PC-3 (cell line): ENCODE results near the gene RAMP1. TPM values are rescaled to one million over a fixed set of nuclear protein-coding genes. Genes with fewer than 3 reads are reported as not detected.

ENCODE experiments used
- ATAC-seq: fragments of 200-7000 bp; cut with Tn5 transposase; 2 replicates; pipeline ENCODE4 v1.9.1; 2020; ENCODE audit warnings: mild to moderate bottlenecking, moderate library complexity
- BruUV-seq: library from RNA; stranded (reverse); fragments of 400-500 nt; replicated peaks from 2 replicates; lab custom pipeline; 2021; lab: Mats Ljungman, UMichigan
- CTCF ChIA-PET: fragments of 300-600 bp; sonication (Branson Sonifier 250); formaldehyde crosslinking; loops from one replicate; lab custom pipeline; 2022; ENCODE audit warnings: antibody characterized with exemption; lab: Charles Lee
- POLR2A ChIA-PET: fragments of 300-600 bp; sonication (Branson Sonifier 250); formaldehyde crosslinking; loops from one replicate; lab custom pipeline; 2022; ENCODE audit warnings: antibody characterized with exemption; ENCODE audit not compliant: unreplicated experiment; lab: Charles Lee
- DNase-seq: peaks from one replicate; pipeline ENCODE4 v3.0.0-alpha.2; 2015
- H2AFZ ChIP-seq: fragments of 300-600 bp; sonication (generic); 2 replicates; pipeline ENCODE4 v1.6.0; 2016; ENCODE audit warnings: antibody characterized with exemption, low read length
- H3F3A ChIP-seq: fragments of 300-600 bp; sonication (generic); one replicate; pipeline ENCODE4 v1.6.0; 2017; ENCODE audit warnings: antibody characterized with exemption, low read length, control low read depth, mild to moderate bottlenecking; ENCODE audit not compliant: unreplicated experiment
- H3K27ac ChIP-seq: fragments of 300-600 bp; sonication (generic); 2 replicates; pipeline ENCODE4 v1.5.1; 2016; ENCODE audit warnings: mild to moderate bottlenecking, low read length
- H3K27me3 ChIP-seq: fragments of 300-600 bp; sonication (generic); 2 replicates; pipeline ENCODE4 v1.6.1; 2016; ENCODE audit warnings: low read length, mixed read lengths
- H3K36me3 ChIP-seq: fragments of 300-600 bp; sonication (generic); 2 replicates; pipeline ENCODE4 v1.6.1; 2016; ENCODE audit warnings: low read depth, mixed run types, low read length, mixed read lengths
- H3K4me1 ChIP-seq: fragments of 300-600 bp; sonication (generic); 2 replicates; pipeline ENCODE4 v1.5.1; 2016; ENCODE audit warnings: low read length; ENCODE audit not compliant: insufficient read depth
- H3K4me2 ChIP-seq: fragments of 300-600 bp; sonication (generic); 2 replicates; pipeline ENCODE4 v1.6.0; 2016; ENCODE audit warnings: low read length
- H3K4me3 ChIP-seq: fragments of 300-600 bp; sonication (generic); 2 replicates; pipeline ENCODE4 v1.5.1; 2016; ENCODE audit warnings: mild to moderate bottlenecking, low read length, mixed read lengths
- H3K79me2 ChIP-seq: fragments of 300-600 bp; sonication (generic); 2 replicates; pipeline ENCODE4 v1.6.1; 2017; ENCODE audit warnings: low read length, mixed read lengths
- H3K9ac ChIP-seq: fragments of 300-600 bp; sonication (generic); 2 replicates; pipeline ENCODE4 v1.6.0; 2016; ENCODE audit warnings: mild to moderate bottlenecking, low read length
- H3K9me2 ChIP-seq: fragments of 300-600 bp; sonication (generic); replicated peaks from 2 replicates; pipeline ENCODE4 v1.6.1; 2016; ENCODE audit warnings: mixed run types, low read length, mixed read lengths
- H3K9me3 ChIP-seq: fragments of 300-600 bp; sonication (generic); 2 replicates; pipeline ENCODE4 v1.6.1; 2016; ENCODE audit warnings: low read length, mixed read lengths
- H4K20me1 ChIP-seq: fragments of 300-600 bp; sonication (generic); 2 replicates; pipeline ENCODE4 v1.6.1; 2016; ENCODE audit warnings: low read length, mixed read lengths
- EZH2 ChIP-seq: fragments of 300-600 bp; sonication (generic); IDR thresholded peaks from one replicate; pipeline ENCODE4 v1.6.1; 2017; ENCODE audit warnings: antibody characterized with exemption, mild to moderate bottlenecking, low read length; ENCODE audit not compliant: unreplicated experiment
- EZH2phosphoT487 ChIP-seq: fragments of 300-600 bp; sonication (generic); IDR thresholded peaks from 2 replicates; pipeline ENCODE4 v1.6.1; 2018; ENCODE audit warnings: mild to moderate bottlenecking, antibody characterized with exemption, low read length, borderline replicate concordance
- intact Hi-C: fragments of 100-400 bp; cut with micrococcal nuclease; formaldehyde crosslinking; loops from 2 replicates; pipeline ENCODE4 v1.9.0; 2023
- total RNA-seq: library from RNA; depleted of rRNA; stranded (reverse); fragments of >200 nt; gene quantifications from 2 replicates; pipeline ENCODE4 v1.2.3, GENCODE V29; 2014
- TF ChIP-seq, protein P1 (sequence below): fragments of 300-600 bp; sonication (generic); conservative IDR thresholded peaks from 2 replicates; pipeline ENCODE4 v1.5.1; 2017; ENCODE audit warnings: antibody characterized with exemption, low read depth, mild to moderate bottlenecking, low read length

The RAMP1 gene
- total RNA-seq, 1 experiment from 2014 or later: 210 TPM

DNA sequence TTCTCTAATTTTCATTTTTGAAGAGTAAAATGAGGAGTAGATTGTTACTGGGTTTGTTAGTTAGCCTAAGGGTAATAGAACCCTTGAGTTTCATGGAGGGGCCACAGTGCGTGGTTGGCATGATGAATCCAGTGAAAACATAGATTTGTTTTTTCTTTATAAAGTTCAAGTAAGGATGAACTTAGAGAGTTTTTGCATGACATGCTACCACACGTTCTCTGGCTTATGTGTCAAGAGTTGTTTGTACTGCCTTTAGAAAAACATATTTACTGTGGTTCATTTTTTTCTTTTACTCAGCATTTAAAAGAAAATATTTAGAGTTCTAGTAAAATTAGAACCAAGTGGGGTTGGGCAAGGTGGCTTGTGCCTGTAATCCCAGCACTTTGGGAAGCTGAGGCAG, 39.0 kb upstream of the RAMP1 start:
- Histone ChIP-seq H3K9me2 (no peaks in the 10 kb centered on the region), H2AFZ (no peak overlapping the region), H3K27ac (no peak overlapping the region), H3F3A (no peaks in the 10 kb centered on the region), H3K9me3 (no peaks in the 10 kb centered on the region), H3K4me3 (no peak overlapping the region), H3K9ac (no peak overlapping the region), H3K4me2 (no peak overlapping the region), H4K20me1 (no peaks in the 10 kb centered on the region), H3K36me3 (no peaks in the 10 kb centered on the region), H3K79me2 (no peaks in the 10 kb centered on the region), H3K4me1 (peaks cover 16% of the 10 kb centered on the region), H3K27me3 (no peaks in the 10 kb centered on the region)
- DNase-seq: no peak
- no TSS peak for BruUV-seq
- CTCF ChIA-PET: no interaction called here
- POLR2A ChIA-PET: no interaction called here
- intact Hi-C loops: no loop called here
- TF ChIP-seq EZH2phosphoT487 (no peak), EZH2 (no peak)
- TF ChIP-seq, protein P1, sequence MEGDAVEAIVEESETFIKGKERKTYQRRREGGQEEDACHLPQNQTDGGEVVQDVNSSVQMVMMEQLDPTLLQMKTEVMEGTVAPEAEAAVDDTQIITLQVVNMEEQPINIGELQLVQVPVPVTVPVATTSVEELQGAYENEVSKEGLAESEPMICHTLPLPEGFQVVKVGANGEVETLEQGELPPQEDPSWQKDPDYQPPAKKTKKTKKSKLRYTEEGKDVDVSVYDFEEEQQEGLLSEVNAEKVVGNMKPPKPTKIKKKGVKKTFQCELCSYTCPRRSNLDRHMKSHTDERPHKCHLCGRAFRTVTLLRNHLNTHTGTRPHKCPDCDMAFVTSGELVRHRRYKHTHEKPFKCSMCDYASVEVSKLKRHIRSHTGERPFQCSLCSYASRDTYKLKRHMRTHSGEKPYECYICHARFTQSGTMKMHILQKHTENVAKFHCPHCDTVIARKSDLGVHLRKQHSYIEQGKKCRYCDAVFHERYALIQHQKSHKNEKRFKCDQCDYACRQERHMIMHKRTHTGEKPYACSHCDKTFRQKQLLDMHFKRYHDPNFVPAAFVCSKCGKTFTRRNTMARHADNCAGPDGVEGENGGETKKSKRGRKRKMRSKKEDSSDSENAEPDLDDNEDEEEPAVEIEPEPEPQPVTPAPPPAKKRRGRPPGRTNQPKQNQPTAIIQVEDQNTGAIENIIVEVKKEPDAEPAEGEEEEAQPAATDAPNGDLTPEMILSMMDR: no peak
- ATAC-seq: no peak

DNA sequence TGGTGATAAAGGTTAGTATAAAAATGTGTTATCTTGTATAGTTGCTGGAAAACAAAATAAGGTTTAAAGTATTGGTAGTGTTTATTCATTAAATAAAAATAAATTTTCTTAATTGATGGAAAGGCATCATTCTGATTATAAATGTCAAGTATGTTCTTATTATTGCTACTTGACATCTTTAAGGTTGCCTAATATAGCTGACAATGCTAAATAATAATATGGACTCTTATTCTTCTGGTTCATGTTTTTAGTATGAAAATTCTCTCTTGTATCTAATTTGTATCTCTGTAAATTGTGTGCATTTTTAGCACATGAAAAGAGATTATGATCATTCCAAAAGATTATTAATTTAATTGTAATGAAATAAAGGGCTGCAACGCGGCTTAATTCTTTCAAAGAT, 35.9 kb upstream of the RAMP1 start:
- no peaks in the 10 kb centered on the region for H3K79me2 ChIP-seq
- CTCF ChIA-PET: no interaction called here
- H3K9me2 ChIP-seq: no peaks in the 10 kb centered on the region
- no peak for DNase-seq
- TF ChIP-seq EZH2 (no peak), EZH2phosphoT487 (no peak)
- TF ChIP-seq, protein P1: no peak
- H3K36me3 ChIP-seq: no peaks in the 10 kb centered on the region
- no peaks in the 10 kb centered on the region for H3K27me3 ChIP-seq
- POLR2A ChIA-PET: no interaction called here
- peaks cover 4% of the 10 kb centered on the region; the same call in 1 of the 2 replicates for H3K4me1 ChIP-seq
- H2AFZ ChIP-seq: no peak overlapping the region
- no peak overlapping the region for H3K27ac ChIP-seq
- H3K4me2 ChIP-seq: no peak overlapping the region
- intact Hi-C loops: no loop called here
- no peaks in the 10 kb centered on the region for H4K20me1 ChIP-seq
- no TSS peak for BruUV-seq
- ATAC-seq: no peak
- H3K4me3 ChIP-seq: no peak overlapping the region
- H3K9ac ChIP-seq: no peak overlapping the region
- H3F3A ChIP-seq: no peaks in the 10 kb centered on the region
- H3K9me3 ChIP-seq: no peaks in the 10 kb centered on the region

DNA sequence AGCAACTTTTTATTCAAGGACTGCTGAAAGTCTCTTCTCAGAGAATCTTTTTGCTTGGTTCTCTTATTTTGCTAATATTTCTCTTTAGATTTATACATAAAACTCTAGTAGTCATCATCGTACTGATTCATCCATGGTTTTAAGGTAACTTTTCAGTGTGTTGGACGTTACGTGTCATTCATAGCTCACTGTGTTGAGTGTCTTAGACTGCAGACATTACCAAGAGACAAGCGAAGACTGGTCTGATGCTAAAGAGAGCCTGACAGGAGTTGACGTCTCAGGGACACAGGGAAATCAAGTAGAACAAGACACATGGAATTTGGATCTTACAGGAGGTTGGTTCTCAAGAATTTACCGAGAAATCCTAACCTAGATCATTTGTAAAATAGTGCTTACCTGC, 35.3 kb upstream of the RAMP1 start:
- BruUV-seq: no TSS peak
- Histone ChIP-seq H3K27me3 (no peaks in the 10 kb centered on the region), H3K4me3 (no peak overlapping the region), H4K20me1 (no peaks in the 10 kb centered on the region), H3K79me2 (no peaks in the 10 kb centered on the region), H3K4me1 (peaks cover 3% of the 10 kb centered on the region; the same call in 1 of the 2 replicates), H3K9me3 (no peaks in the 10 kb centered on the region), H3K36me3 (no peaks in the 10 kb centered on the region), H2AFZ (no peak overlapping the region), H3K9ac (no peak overlapping the region), H3K27ac (no peak overlapping the region), H3K4me2 (no peak overlapping the region), H3F3A (no peaks in the 10 kb centered on the region), H3K9me2 (no peaks in the 10 kb centered on the region)
- ATAC-seq (no peak), DNase-seq (no peak)
- intact Hi-C loops: no loop called here
- CTCF ChIA-PET: no interaction called here
- no peak for TF ChIP-seq EZH2
- no peak for TF ChIP-seq EZH2phosphoT487
- TF ChIP-seq, protein P1: no peak
- POLR2A ChIA-PET: no interaction called here
